Stimulated activated CD8-positive, alpha-beta memory T cell treated with anti-CD3 and anti-CD28 coated beads, Interleukin-7, amount 100 ng/mL, for 1 hour (primary cell): Measurements from ENCODE around the gene F7.
"Not testable (repeated sequence)": the region's sequence is repeated elsewhere in the genome, so short reads cannot be mapped to it uniquely, and the experiment has no call there.

Experiments
- DNase-seq, 2 donors: peaks; one replicate each; pipeline ENCODE4 v3.0.0-alpha.2; 2020; ENCODE audit warnings: low read depth in 2 of 2

Gene F7

GRCh38 chr13:113072376-113072775, 33.2 kb upstream of the F7 start:
- DNase-seq = no peak

- DNase-seq = no peak
These were observed 31.6 kb upstream of the F7 start for GRCh38 chr13:113073942-113074341.

GRCh38 chr13:113074401-113074800, 31.2 kb upstream of the F7 start:
- DNase-seq = no peak

GRCh38 chr13:113074876-113075275, 30.7 kb upstream of the F7 start:
- DNase-seq = no peak

GRCh38 chr13:113075711-113076110, 29.9 kb upstream of the F7 start:
- DNase-seq = no peak

GRCh38 chr13:113076681-113077401, 28.8 kb upstream of the F7 start:
- no peak for DNase-seq

- DNase-seq = no peak
These were observed 28.0 kb upstream of the F7 start for GRCh38 chr13:113077566-113077952.

GRCh38 chr13:113077953-113078901, 27.4 kb upstream of the F7 start:
- DNase-seq = no peak

- DNase-seq = no peak
These were observed 26.4 kb upstream of the F7 start for GRCh38 chr13:113078902-113079780.

GRCh38 chr13:113079781-113080080, 25.9 kb upstream of the F7 start:
- DNase-seq = not testable (repeated sequence)

- DNase-seq = no peak
These were observed 25.2 kb upstream of the F7 start for GRCh38 chr13:113080361-113080831.

GRCh38 chr13:113080901-113081521, 24.6 kb upstream of the F7 start:
- no peak for DNase-seq

GRCh38 chr13:113082198-113083021, 23.2 kb upstream of the F7 start:
- DNase-seq = no peak

GRCh38 chr13:113083022-113083373, 22.6 kb upstream of the F7 start:
- no peak for DNase-seq

- DNase-seq = no peak
These were observed 22.1 kb upstream of the F7 start for GRCh38 chr13:113083402-113084061.

- DNase-seq = no peak
These were observed 21.3 kb upstream of the F7 start for GRCh38 chr13:113084094-113084942.

GRCh38 chr13:113084943-113085540, 20.5 kb upstream of the F7 start:
- no peak for DNase-seq

GRCh38 chr13:113086031-113086750, 19.4 kb upstream of the F7 start:
- no peak for DNase-seq
